GM19240 (cell line): ENCODE measurements around the gene BCAS3.

Experiments used
- DNase-seq: peaks from one replicate; pipeline ENCODE4 v3.0.0; 2011; ENCODE audit warnings: low spot score; ENCODE audit not compliant: insufficient read length

BCAS3 gene

GRCh38 chr17:61149862-61150362 lies 472.3 kb downstream of the BCAS3 start:
- no peak for DNase-seq

GRCh38 chr17:61150686-61151299 lies 473.1 kb downstream of the BCAS3 start:
- no peak for DNase-seq

- no peak for DNase-seq
Observed at GRCh38 chr17:61152898-61153297, 475.2 kb downstream of the BCAS3 start.

- no peak for DNase-seq
Observed at GRCh38 chr17:61155590-61156237, 478.1 kb downstream of the BCAS3 start.

- no peak for DNase-seq
Observed at GRCh38 chr17:61157246-61157886, 479.7 kb downstream of the BCAS3 start.

GRCh38 chr17:61158376-61158775 lies 480.7 kb downstream of the BCAS3 start:
- no peak for DNase-seq

- no peak for DNase-seq
Observed at GRCh38 chr17:61159221-61159814, 481.7 kb downstream of the BCAS3 start.

- no peak for DNase-seq
Observed at GRCh38 chr17:61160204-61160603, 482.6 kb downstream of the BCAS3 start.

- DNase-seq: no peak
Observed at GRCh38 chr17:61160789-61161445, 483.3 kb downstream of the BCAS3 start.

GRCh38 chr17:61161615-61162134 lies 484.0 kb downstream of the BCAS3 start:
- DNase-seq: no peak

- DNase-seq: no peak
Observed at GRCh38 chr17:61164517-61164916, 486.9 kb downstream of the BCAS3 start.

GRCh38 chr17:61167075-61167474 lies 489.4 kb downstream of the BCAS3 start:
- no peak for DNase-seq

- no peak for DNase-seq
Observed at GRCh38 chr17:61168506-61168905, 490.9 kb downstream of the BCAS3 start.

GRCh38 chr17:61174310-61174709 lies 496.7 kb downstream of the BCAS3 start:
- DNase-seq: no peak

GRCh38 chr17:61175298-61176142 lies 497.9 kb downstream of the BCAS3 start:
- DNase-seq: no peak

GRCh38 chr17:61177351-61177750 lies 499.7 kb downstream of the BCAS3 start:
- no peak for DNase-seq

- no peak for DNase-seq
Observed at GRCh38 chr17:61178284-61178683, 500.6 kb downstream of the BCAS3 start.

- no peak for DNase-seq
Observed at GRCh38 chr17:61179380-61179806, 501.7 kb downstream of the BCAS3 start.

- DNase-seq: no peak
Observed at GRCh38 chr17:61183793-61184192, 506.1 kb downstream of the BCAS3 start.

GRCh38 chr17:61185385-61185784 lies 507.7 kb downstream of the BCAS3 start:
- no peak for DNase-seq
